Heart left ventricle (tissue), 16 donors: ENCODE measurements around the gene MYH11. TPM values are rescaled to one million over a fixed set of nuclear protein-coding genes. Genes with fewer than 3 reads are reported as not detected.
"Not testable (repeated sequence)": the region's sequence is repeated elsewhere in the genome, so short reads cannot be mapped to it uniquely, and the experiment has no call there.

Source experiments
- ATAC-seq, 4 donors: fragments of 200-7000 bp; cut with Tn5 transposase; one replicate each; pipeline ENCODE4 v1.9.1; 2020 to 2022; ENCODE audit warnings: moderate library complexity in 4 of 4, mild to moderate bottlenecking in 3 of 4, moderate number of reproducible peaks in 1 of 4
- DNase-seq, 5 donors: peaks; one replicate each; pipeline ENCODE4 v3.0.0-alpha.2; 2020
- H3K27ac ChIP-seq, 12 donors: fragments of 200-600 bp; sonication (generic) in 4 of 12; one replicate each; pipeline versions ENCODE4 v1.5.0 to v1.8.0; 2016 to 2022; ENCODE audit warnings: mild to moderate bottlenecking in 2 of 12
- H3K27me3 ChIP-seq, 9 donors: fragments of 200-600 bp; sonication (generic) in 2 of 9; one replicate each; pipeline versions ENCODE4 v1.5.1 to v1.8.0; 2016 to 2022; ENCODE audit warnings: mild to moderate bottlenecking in 3 of 9
- H3K36me3 ChIP-seq, 9 donors: fragments of 200-600 bp; sonication (generic) in 2 of 9; one replicate each; pipeline versions ENCODE4 v1.5.0 to v1.8.0; 2018 to 2022; ENCODE audit warnings: mild to moderate bottlenecking in 2 of 9
- H3K4me1 ChIP-seq, 12 donors: fragments of 200-600 bp; sonication (generic) in 4 of 12; one replicate each; pipeline versions ENCODE4 v1.5.0 to v1.8.0; 2016 to 2022; ENCODE audit warnings: mild to moderate bottlenecking in 3 of 12
- H3K4me3 ChIP-seq, 12 donors: fragments of 200-600 bp; sonication (generic) in 4 of 12; one replicate each; pipeline versions ENCODE4 v1.5.0 to v1.8.0; 2017 to 2022; ENCODE audit warnings: mild to moderate bottlenecking in 9 of 12, moderate library complexity in 4 of 12
- H3K9me3 ChIP-seq, 12 donors: fragments of 200-600 bp; sonication (generic) in 4 of 12; one replicate each; pipeline versions ENCODE4 v1.5.0 to v1.8.0; 2016 to 2022; ENCODE audit warnings: mild to moderate bottlenecking in 1 of 12
- POLR2A ChIP-seq, 2 donors: fragments of 450-650 bp; IDR thresholded peaks; one replicate each; pipeline ENCODE4 v1.6.1; 2017; ENCODE audit warnings: antibody characterized with exemption in 2 of 2, mild to moderate bottlenecking in 2 of 2, moderate library complexity in 2 of 2
- WGBS, 4 donors: extraction: QIAGEN DNeasy Blood & Tissue Kit in 2 of 4; methylation state at CpG; one replicate each; pipeline versions ENCODE4 v1.1.5 to v1.1.7; 2013 to 2018; 5-methylcytosine and 5-hydroxymethylcytosine counted together
- intact Hi-C, 10 donors: fragments of 100-400 bp; cut with DNase I; formaldehyde crosslinking; loops; one replicate each; pipeline versions ENCODE4 v1.11.1 to v1.14.2; 2022
- polyA plus RNA-seq, 2 donors: library from polyadenylated mRNA; stranded (reverse); fragments of 200-250 nt; gene quantifications; one replicate each; pipeline ENCODE4 v1.2.3, GENCODE V29; 2013
- total RNA-seq, 9 donors: library from RNA; depleted of rRNA in 2 of 9; stranded (reverse); fragments of >200 nt in 2 of 9; fragmentation: NEBNext Ultra II Directional in 3 of 9; extraction: Animal tissue kit (Norgen Biotek cat#: 25700) in 3 of 9; gene quantifications; one replicate each; pipeline versions ENCODE4 v1.1.0 to v1.2.4, GENCODE V29; 2016 to 2023
- TF ChIP-seq, protein P1 (sequence below), 12 donors: fragments of 200-600 bp; sonication (generic) in 4 of 12; IDR thresholded peaks; one replicate each; pipeline versions ENCODE4 v1.5.0 to v1.8.0; 2018 to 2022; ENCODE audit warnings: antibody characterized with exemption in 12 of 12, mild to moderate bottlenecking in 5 of 12
- donor health status: ischemic (EF 13 %, LVEDD 7.1; RV severe dilation, severe dysfunction).
- donor health status: healthy with polysubstance abuse.
- donor health status: DM: no; HTN: yes; CAD: no.
- donor health status: DM: no; HTN: no; CAD: no.
- donor health status: ischemic (EF 25% LVEDD 6.9; RV normal size, moderate dysfunction).
- donor health status: ischemic (EF 25% LVEDD 5.7; RV mildly dilated, moderate dysfunction).
- donor health status: healthy.
- donor health status: DM: yes; HTN: yes; CAD: no.
- donor health status: ischemic (EF 35%, LVEDD 5.7; RV mildly dilated, moderate dysfunction).
- donor health status: nonischemic (EF 11% LVEDD 7.7; RV severe dilation, severe dysfunction).
- donor health status: DM: yes; HTN: yes; CAD: no.
- donor health status: PGD.
- donor health status: ischemic (EF 29% LVEDD 5.4; RV normal size, mild dysfunction).
- donor health status: nonischemic (EF 23%, LVEDD 6.1; RV moderate dilation, normal function).

Gene MYH11
- total and polyA plus RNA-seq, 11 donors, result 9.8 to 71.9 (median 26.5) TPM

DNA sequence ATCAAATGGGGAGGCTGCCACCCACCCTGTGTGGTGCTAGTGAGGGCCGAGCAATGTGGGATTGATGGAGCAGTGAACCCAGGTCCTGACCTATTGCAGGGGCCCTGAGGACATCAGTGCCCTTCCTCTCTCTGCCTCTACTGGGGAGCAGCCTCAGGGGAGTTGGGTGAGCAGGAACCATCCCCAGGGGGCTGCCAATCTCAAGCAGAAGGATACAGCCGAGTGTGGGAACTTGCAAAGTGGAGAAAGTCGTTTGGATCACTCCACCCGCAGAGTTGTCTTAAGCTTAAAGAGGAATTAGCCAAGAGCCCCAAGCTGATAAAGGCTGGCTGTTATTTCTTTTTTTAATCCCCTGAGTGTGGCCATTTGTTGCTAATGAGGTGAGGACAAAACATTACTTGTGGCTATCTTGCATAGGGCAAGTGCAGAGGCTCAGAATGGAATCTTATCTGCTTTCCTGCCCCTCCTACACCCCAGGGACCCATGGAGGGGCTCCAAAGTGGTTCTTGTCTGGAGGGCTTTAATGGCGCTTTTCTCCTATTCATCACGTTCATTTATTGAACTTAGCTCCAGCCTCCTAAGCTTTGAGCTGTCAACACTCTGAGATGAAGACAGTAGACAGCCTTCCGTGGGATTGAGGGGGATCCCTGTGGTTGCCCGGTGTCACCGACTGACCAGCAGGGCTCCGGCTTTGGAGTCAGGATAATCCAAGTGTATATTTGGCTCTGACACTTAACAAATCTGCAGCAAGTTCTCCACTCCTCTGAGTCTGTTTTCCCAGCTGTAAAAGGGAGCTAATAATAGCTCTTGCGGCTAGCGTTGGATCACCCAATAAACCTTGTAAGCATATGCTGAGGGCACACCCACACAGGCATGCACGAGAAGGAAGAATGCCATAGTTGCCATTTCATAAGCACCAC lies 45.1 kb downstream of the MYH11 start:
- Histone ChIP-seq H3K27ac (peak overlapping the region in 10 of 12 donors; percentile 1 to 84 (median 50)), H3K4me1 (peaks cover 0 to 31% (median 10%) of the 10 kb centered on the region in 12 donors), H3K27me3 (peaks cover 0 to 16% (median 5%) of the 10 kb centered on the region in 9 donors), H3K9me3 (peaks cover 0 to 28% (median 13%) of the 10 kb centered on the region in 12 donors), H3K36me3 (no peaks in the 10 kb centered on the region), H3K4me3 (no peak overlapping the region)
- no peak for TF ChIP-seq POLR2A (IDR thresholded peaks at IDR 0.05)
- TF ChIP-seq, protein P1, sequence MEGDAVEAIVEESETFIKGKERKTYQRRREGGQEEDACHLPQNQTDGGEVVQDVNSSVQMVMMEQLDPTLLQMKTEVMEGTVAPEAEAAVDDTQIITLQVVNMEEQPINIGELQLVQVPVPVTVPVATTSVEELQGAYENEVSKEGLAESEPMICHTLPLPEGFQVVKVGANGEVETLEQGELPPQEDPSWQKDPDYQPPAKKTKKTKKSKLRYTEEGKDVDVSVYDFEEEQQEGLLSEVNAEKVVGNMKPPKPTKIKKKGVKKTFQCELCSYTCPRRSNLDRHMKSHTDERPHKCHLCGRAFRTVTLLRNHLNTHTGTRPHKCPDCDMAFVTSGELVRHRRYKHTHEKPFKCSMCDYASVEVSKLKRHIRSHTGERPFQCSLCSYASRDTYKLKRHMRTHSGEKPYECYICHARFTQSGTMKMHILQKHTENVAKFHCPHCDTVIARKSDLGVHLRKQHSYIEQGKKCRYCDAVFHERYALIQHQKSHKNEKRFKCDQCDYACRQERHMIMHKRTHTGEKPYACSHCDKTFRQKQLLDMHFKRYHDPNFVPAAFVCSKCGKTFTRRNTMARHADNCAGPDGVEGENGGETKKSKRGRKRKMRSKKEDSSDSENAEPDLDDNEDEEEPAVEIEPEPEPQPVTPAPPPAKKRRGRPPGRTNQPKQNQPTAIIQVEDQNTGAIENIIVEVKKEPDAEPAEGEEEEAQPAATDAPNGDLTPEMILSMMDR (IDR thresholded peaks at IDR 0.05), result no peak
- peak; percentile 56 to 93 (median 76) for ATAC-seq
- DNase-seq, result peak in 2 of 5 donors; percentile 22 to 35
- intact Hi-C loops, result no loop called here
- 1 to 11% (median 8%) methylated on average over 13 of the region's 13 CpGs for WGBS, 4 donors

DNA sequence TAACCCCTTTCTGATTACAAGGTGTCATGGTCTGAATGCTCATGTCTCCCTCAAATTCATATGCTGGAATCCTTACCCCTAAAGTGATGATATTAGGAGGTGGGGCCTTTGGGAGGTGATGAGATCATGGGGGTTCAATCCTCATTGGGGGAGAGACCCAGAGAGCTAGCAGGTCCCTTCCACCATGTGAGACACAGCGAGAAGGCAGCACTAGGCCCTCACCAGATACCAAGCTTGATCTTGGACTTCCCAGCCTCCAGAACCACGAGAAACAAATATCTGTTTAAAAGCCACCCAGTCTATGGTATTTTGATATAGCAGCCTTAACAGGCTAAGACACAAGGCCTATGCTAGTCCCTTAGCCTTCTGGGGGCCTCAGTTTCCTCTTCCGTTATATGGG lies 45.9 kb downstream of the MYH11 start:
- intact Hi-C loops, result no loop called here
- TF ChIP-seq POLR2A (IDR thresholded peaks at IDR 0.05), result no peak
- TF ChIP-seq, protein P1 (IDR thresholded peaks at IDR 0.05), result no peak
- Histone ChIP-seq H3K4me1 (peaks cover 0 to 31% (median 10%) of the 10 kb centered on the region in 12 donors), H3K36me3 (no peaks in the 10 kb centered on the region), H3K27me3 (peaks cover 0 to 22% (median 5%) of the 10 kb centered on the region in 9 donors), H3K27ac (peak overlapping the region in 4 of 12 donors; percentile 50 to 84 (median 58)), H3K4me3 (no peak overlapping the region), H3K9me3 (peaks cover 0 to 20% (median 6%) of the 10 kb centered on the region in 12 donors)
- ATAC-seq (no peak), DNase-seq (no peak)
- WGBS, 4 donors, result 85 to 96% (median 90%) methylated on average over 3 of the region's 3 CpGs

DNA sequence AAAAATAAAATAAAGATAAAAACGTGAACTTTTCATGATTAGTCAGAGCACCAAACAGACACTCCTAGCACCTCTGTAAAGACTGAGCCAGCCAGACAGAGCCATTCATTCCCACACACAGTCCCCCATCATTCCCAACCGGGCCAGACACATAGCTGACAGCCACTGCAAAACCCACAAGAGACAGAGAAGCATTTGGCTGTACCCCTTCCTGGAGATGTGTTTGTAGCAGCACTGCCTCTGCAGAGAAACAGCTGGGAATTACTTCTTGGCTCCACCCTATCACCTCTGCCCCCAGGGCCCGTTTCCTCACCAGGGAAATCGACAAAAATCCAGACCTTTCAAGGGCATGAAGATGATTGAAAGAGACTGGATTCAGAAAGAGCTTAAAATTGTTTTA lies 46.4 kb downstream of the MYH11 start:
- Histone ChIP-seq H3K27ac (peak overlapping the region in 1 of 12 donors; percentile 84), H3K9me3 (peaks cover 0 to 16% (median under 1%) of the 10 kb centered on the region in 12 donors), H3K4me3 (no peak overlapping the region), H3K27me3 (peaks cover 0 to 22% (median 5%) of the 10 kb centered on the region in 9 donors), H3K36me3 (no peaks in the 10 kb centered on the region), H3K4me1 (peaks cover 0 to 31% (median 10%) of the 10 kb centered on the region in 12 donors)
- 31 to 38% (median 36%) methylated on average over 4 of the region's 4 CpGs for WGBS, 4 donors
- no peak for DNase-seq
- TF ChIP-seq POLR2A (IDR thresholded peaks at IDR 0.05), result no peak
- TF ChIP-seq, protein P1 (IDR thresholded peaks at IDR 0.05), result no peak
- ATAC-seq, result no peak
- intact Hi-C loops, result no loop called here

DNA sequence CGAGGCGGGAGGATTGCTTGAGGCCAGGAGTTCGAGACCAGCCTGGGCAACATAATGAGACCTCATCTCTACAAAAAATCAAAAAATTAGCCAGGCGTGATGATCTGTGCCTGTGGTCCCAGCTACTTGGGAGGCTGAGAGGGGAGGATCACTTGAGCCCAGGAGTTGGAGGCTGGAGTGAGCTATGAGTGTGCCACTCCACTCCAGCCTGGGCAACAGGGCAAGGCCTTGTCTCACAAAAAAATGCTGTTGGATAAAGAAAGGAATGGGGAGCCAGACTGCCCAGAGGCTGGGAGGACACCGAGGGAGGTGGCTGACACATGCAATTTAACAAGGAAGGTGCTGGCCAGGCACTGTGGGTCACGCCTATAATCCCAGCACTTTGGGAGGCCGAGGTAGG lies 47.5 kb downstream of the MYH11 start:
- DNase-seq, ATAC-seq, H3K4me3 ChIP-seq, H3K36me3 ChIP-seq, H3K9me3 ChIP-seq, intact Hi-C loops: not testable (repeated sequence)
- H3K4me1 ChIP-seq, result peaks cover 0 to 31% (median 10%) of the 10 kb centered on the region in 12 donors
- peaks cover 0 to 22% (median 9%) of the 10 kb centered on the region in 9 donors for H3K27me3 ChIP-seq
- WGBS, 4 donors, result 83 to 92% (median 89%) methylated on average over 7 of the region's 7 CpGs
- H3K27ac ChIP-seq, result peak overlapping the region in 2 of 12 donors; percentile 8 to 84
